ENCODE measurements around the gene ANKRD33B. TPM values are rescaled to one million over a fixed set of nuclear protein-coding genes. Genes with fewer than 3 reads are reported as not detected.

ANKRD33B gene
- total and polyA plus RNA-seq, 2 of the 8 experiments (the other 6 are each of a cell fraction or from before 2014, with no cell fraction given) = 6.9 to 20.6 TPM

DNA sequence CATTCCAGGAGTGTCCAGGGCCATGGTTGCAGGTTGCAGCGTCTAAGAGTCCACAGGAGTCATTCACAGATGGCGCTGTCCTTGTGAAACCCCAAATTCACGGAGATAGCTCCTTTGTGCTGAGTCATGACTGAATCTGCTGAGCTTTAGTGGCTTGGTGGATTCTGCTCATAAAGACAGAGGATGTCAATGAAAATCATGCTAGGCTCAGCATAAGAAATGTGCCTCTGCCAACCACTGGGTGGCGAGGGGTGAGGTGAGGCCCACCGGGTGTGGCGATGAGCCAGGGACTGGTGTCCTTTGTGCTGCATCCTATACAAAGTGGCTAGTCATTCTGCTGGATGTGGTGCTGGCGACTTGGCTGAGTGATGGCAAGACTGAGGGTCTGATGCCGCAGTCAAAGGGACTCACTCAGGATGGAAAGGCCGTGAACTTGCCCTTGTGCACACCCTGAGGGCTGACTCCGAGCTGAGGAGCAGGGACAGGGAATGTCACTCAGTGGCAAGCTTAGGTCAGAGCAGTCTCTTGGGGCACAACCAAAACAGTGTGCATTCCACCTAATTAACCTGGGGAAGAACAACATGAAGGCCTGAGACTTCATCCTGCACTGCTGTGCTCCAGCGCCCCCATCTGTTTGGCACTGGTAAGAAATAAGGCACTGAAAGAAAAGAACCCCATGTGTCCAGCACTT lies 125.7 kb downstream of the ANKRD33B start (continued):
- TF ChIP-seq, protein P1, sequence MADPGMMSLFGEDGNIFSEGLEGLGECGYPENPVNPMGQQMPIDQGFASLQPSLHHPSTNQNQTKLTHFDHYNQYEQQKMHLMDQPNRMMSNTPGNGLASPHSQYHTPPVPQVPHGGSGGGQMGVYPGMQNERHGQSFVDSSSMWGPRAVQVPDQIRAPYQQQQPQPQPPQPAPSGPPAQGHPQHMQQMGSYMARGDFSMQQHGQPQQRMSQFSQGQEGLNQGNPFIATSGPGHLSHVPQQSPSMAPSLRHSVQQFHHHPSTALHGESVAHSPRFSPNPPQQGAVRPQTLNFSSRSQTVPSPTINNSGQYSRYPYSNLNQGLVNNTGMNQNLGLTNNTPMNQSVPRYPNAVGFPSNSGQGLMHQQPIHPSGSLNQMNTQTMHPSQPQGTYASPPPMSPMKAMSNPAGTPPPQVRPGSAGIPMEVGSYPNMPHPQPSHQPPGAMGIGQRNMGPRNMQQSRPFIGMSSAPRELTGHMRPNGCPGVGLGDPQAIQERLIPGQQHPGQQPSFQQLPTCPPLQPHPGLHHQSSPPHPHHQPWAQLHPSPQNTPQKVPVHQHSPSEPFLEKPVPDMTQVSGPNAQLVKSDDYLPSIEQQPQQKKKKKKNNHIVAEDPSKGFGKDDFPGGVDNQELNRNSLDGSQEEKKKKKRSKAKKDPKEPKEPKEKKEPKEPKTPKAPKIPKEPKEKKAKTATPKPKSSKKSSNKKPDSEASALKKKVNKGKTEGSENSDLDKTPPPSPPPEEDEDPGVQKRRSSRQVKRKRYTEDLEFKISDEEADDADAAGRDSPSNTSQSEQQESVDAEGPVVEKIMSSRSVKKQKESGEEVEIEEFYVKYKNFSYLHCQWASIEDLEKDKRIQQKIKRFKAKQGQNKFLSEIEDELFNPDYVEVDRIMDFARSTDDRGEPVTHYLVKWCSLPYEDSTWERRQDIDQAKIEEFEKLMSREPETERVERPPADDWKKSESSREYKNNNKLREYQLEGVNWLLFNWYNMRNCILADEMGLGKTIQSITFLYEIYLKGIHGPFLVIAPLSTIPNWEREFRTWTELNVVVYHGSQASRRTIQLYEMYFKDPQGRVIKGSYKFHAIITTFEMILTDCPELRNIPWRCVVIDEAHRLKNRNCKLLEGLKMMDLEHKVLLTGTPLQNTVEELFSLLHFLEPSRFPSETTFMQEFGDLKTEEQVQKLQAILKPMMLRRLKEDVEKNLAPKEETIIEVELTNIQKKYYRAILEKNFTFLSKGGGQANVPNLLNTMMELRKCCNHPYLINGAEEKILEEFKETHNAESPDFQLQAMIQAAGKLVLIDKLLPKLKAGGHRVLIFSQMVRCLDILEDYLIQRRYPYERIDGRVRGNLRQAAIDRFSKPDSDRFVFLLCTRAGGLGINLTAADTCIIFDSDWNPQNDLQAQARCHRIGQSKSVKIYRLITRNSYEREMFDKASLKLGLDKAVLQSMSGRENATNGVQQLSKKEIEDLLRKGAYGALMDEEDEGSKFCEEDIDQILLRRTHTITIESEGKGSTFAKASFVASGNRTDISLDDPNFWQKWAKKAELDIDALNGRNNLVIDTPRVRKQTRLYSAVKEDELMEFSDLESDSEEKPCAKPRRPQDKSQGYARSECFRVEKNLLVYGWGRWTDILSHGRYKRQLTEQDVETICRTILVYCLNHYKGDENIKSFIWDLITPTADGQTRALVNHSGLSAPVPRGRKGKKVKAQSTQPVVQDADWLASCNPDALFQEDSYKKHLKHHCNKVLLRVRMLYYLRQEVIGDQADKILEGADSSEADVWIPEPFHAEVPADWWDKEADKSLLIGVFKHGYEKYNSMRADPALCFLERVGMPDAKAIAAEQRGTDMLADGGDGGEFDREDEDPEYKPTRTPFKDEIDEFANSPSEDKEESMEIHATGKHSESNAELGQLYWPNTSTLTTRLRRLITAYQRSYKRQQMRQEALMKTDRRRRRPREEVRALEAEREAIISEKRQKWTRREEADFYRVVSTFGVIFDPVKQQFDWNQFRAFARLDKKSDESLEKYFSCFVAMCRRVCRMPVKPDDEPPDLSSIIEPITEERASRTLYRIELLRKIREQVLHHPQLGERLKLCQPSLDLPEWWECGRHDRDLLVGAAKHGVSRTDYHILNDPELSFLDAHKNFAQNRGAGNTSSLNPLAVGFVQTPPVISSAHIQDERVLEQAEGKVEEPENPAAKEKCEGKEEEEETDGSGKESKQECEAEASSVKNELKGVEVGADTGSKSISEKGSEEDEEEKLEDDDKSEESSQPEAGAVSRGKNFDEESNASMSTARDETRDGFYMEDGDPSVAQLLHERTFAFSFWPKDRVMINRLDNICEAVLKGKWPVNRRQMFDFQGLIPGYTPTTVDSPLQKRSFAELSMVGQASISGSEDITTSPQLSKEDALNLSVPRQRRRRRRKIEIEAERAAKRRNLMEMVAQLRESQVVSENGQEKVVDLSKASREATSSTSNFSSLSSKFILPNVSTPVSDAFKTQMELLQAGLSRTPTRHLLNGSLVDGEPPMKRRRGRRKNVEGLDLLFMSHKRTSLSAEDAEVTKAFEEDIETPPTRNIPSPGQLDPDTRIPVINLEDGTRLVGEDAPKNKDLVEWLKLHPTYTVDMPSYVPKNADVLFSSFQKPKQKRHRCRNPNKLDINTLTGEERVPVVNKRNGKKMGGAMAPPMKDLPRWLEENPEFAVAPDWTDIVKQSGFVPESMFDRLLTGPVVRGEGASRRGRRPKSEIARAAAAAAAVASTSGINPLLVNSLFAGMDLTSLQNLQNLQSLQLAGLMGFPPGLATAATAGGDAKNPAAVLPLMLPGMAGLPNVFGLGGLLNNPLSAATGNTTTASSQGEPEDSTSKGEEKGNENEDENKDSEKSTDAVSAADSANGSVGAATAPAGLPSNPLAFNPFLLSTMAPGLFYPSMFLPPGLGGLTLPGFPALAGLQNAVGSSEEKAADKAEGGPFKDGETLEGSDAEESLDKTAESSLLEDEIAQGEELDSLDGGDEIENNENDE (IDR thresholded peaks at IDR 0.05; ENCODE audit: insufficient replicate concordance, low read length) = no peak
- TF ChIP-seq CTBP2 (IDR thresholded peaks at IDR 0.05; ENCODE audit: borderline replicate concordance, insufficient read depth, insufficient read length, low read length) (peak; percentile 47), TEAD4 (IDR thresholded peaks at IDR 0.05; ENCODE audit: low read depth, low read length) (peak; percentile 55; the same call in 1 of the 2 replicates), SP2 (IDR thresholded peaks at IDR 0.05; ENCODE audit: low read length) (no peak), RFX5 (IDR thresholded peaks at IDR 0.05; ENCODE audit: borderline replicate concordance, low read depth, low read length) (no peak), GABPA (IDR thresholded peaks at IDR 0.05; ENCODE audit: borderline replicate concordance, insufficient read depth, low read length) (no peak), SAP30 (IDR thresholded peaks at IDR 0.05; ENCODE audit: insufficient read depth, insufficient replicate concordance, low read length) (no peak)
- TF ChIP-seq, protein P2, sequence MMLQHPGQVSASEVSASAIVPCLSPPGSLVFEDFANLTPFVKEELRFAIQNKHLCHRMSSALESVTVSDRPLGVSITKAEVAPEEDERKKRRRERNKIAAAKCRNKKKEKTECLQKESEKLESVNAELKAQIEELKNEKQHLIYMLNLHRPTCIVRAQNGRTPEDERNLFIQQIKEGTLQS (IDR thresholded peaks at IDR 0.05; ENCODE audit: insufficient read depth, low read depth, low read length) = no peak
